Measurements from ENCODE around the gene WDFY4. TPM values are rescaled to one million over a fixed set of nuclear protein-coding genes. Genes with fewer than 3 reads are reported as not detected.

WDFY4 gene
- total and polyA plus RNA-seq, 9 of the 15 experiments (the other 6 are each of a cell fraction or from before 2014, with no cell fraction given): 0.01 to 0.02 (median 0.01) TPM; not detected in 6

DNA sequence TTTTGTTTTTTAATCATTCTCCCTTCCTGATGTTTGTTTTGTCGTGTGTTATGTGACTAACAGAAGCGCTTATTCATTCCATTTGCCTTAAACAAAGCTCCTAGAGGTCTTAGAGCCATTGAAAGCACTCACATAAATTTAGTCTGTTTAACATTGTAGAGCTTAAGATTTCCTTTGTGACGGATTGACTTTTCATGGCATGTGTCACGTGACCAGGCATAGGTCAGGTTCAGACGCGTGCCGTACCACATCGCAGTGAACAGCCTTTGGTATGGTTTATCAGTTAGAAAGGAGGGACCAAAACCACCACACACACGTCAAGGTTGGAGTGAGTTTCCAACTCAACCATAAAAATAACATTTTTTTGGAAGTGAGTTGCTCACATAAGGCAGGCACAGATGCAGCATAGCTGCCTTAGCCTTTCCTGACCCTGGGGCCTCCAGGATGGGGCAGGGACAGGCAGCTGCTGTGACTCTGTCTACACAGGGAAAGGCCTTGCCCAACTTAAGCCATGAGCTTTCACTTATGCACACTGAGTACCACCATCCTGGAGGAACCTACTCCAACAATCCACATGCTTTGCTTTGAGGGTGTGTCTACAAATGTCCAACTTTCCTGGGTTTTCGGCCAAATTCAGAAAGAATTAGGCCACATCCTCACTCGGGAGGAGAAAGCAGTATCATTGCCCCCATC lies 55.5 kb downstream of the WDFY4 start (continued):
- TF ChIP-seq RHOXF2B (CRISPR knock-in tag; conservative IDR thresholded peaks at IDR 0.05): no peak
- TF ChIP-seq EP400 (IDR thresholded peaks at IDR 0.05): no peak
- TF ChIP-seq RAD51 (IDR thresholded peaks at IDR 0.05; ENCODE audit: borderline replicate concordance, low read depth): peak; percentile 91
- TF ChIP-seq ZNF780A (CRISPR knock-in tag; IDR thresholded peaks at IDR 0.05): no peak
- TF ChIP-seq TOE1 (IDR thresholded peaks at IDR 0.05; ENCODE audit: borderline replicate concordance): peak; percentile 77
- TF ChIP-seq TOE1 (CRISPR knock-in tag; IDR thresholded peaks at IDR 0.05; ENCODE audit: borderline replicate concordance, low read depth): no peak
- TF ChIP-seq PRPF4 (IDR thresholded peaks at IDR 0.05; ENCODE audit: insufficient read depth, low read depth, low read length, poor library complexity, severe bottlenecking): no peak
- TF ChIP-seq, protein P1, sequence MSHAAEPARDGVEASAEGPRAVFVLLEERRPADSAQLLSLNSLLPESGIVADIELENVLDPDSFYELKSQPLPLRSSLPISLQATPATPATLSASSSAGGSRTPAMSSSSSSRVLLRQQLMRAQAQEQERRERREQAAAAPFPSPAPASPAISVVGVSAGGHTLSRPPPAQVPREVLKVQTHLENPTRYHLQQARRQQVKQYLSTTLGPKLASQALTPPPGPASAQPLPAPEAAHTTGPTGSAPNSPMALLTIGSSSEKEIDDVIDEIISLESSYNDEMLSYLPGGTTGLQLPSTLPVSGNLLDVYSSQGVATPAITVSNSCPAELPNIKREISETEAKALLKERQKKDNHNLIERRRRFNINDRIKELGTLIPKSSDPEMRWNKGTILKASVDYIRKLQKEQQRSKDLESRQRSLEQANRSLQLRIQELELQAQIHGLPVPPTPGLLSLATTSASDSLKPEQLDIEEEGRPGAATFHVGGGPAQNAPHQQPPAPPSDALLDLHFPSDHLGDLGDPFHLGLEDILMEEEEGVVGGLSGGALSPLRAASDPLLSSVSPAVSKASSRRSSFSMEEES (CRISPR knock-in tag; IDR thresholded peaks at IDR 0.05): peak; percentile 95
- no peak for TF ChIP-seq ZNF217 (CRISPR knock-in tag; IDR thresholded peaks at IDR 0.05)
- TF ChIP-seq, protein P2, sequence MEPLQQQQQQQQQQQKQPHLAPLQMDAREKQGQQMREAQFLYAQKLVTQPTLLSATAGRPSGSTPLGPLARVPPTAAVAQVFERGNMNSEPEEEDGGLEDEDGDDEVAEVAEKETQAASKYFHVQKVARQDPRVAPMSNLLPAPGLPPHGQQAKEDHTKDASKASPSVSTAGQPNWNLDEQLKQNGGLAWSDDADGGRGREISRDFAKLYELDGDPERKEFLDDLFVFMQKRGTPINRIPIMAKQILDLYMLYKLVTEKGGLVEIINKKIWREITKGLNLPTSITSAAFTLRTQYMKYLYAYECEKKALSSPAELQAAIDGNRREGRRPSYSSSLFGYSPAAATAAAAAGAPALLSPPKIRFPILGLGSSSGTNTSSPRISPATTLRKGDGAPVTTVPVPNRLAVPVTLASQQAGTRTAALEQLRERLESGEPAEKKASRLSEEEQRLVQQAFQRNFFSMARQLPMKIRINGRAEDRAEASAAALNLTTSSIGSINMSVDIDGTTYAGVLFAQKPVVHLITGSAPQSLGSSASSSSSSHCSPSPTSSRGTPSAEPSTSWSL (CRISPR knock-in tag; IDR thresholded peaks at IDR 0.05; ENCODE audit: borderline replicate concordance): no peak
- peak; percentile 31; the same call in 1 of the 2 replicates for TF ChIP-seq BHLHE40 (IDR thresholded peaks at IDR 0.05; ENCODE audit: low read length)
